Natural killer cell (primary cell): ENCODE results near the gene PCDHGA10. TPM values are rescaled to one million over a fixed set of nuclear protein-coding genes. Genes with fewer than 3 reads are reported as not detected.

Source experiments
- ATAC-seq, 3 donors: fragments of 150-1000 bp in 2 of 3; fragments of 200-7000 bp in 1 of 3; cut with Tn5 transposase; 1 replicate in 1 of 3; 2 replicates in 2 of 3; pipeline ENCODE4 v1.10.0; 2021; ENCODE audit warnings: mild to moderate bottlenecking in 2 of 3, moderate library complexity in 2 of 3
- DNase-seq, 2 donors: peaks; one replicate each; pipeline versions ENCODE4 v3.0.0 to v3.0.0-alpha.2; 2013 to 2021; ENCODE audit warnings: mixed read lengths in 1 of 2
- H3K27ac ChIP-seq: one replicate; pipeline ENCODE4 v1.5.1; 2013; ENCODE audit warnings: mild to moderate bottlenecking, low read length
- H3K27me3 ChIP-seq: one replicate; pipeline ENCODE4 v1.6.1; 2013; ENCODE audit warnings: low read length; ENCODE audit not compliant: control insufficient read depth, insufficient read depth
- H3K36me3 ChIP-seq: one replicate; pipeline ENCODE4 v1.6.1; 2013; ENCODE audit warnings: low read length; ENCODE audit not compliant: control insufficient read depth, insufficient read depth
- H3K4me1 ChIP-seq: one replicate; pipeline ENCODE4 v1.6.1; 2013; ENCODE audit warnings: low read length; ENCODE audit not compliant: control insufficient read depth, insufficient read depth
- H3K4me3 ChIP-seq: one replicate; pipeline ENCODE4 v1.5.1; 2013; ENCODE audit warnings: low read length
- H3K9me3 ChIP-seq: one replicate; pipeline ENCODE4 v1.6.1; 2013; ENCODE audit warnings: low read length; ENCODE audit not compliant: control insufficient read depth, insufficient read depth
- H3K27ac Mint-ChIP-seq, 2 donors: one replicate each; pipeline ENCODE4 v1.8.0; 2022; ENCODE audit warnings: mild to moderate bottlenecking in 2 of 2, mixed read lengths in 2 of 2, moderate library complexity in 1 of 2
- H3K27me3 Mint-ChIP-seq, 2 donors: one replicate each; pipeline ENCODE4 v1.8.0; 2022; ENCODE audit warnings: low read depth in 2 of 2, mixed read lengths in 2 of 2
- H3K36me3 Mint-ChIP-seq: one replicate; pipeline ENCODE4 v1.8.0; 2022; ENCODE audit warnings: mixed read lengths
- H3K4me1 Mint-ChIP-seq, 2 donors: one replicate each; pipeline ENCODE4 v1.8.0; 2022; ENCODE audit warnings: mixed read lengths in 2 of 2
- H3K4me3 Mint-ChIP-seq: one replicate; pipeline ENCODE4 v1.8.0; 2022; ENCODE audit warnings: mild to moderate bottlenecking, moderate library complexity, mixed read lengths
- H3K9me3 Mint-ChIP-seq, 2 donors: one replicate each; pipeline ENCODE4 v1.8.0; 2022; ENCODE audit warnings: mixed read lengths in 2 of 2
- WGBS: methylation state at CpG from one replicate; pipeline ENCODE4 v1.1.7; 2013; ENCODE audit warnings: missing lambda C conversion rate; ENCODE audit not compliant: insufficient coverage; 5-methylcytosine and 5-hydroxymethylcytosine counted together
- intact Hi-C: fragments of 100-400 bp; cut with micrococcal nuclease; formaldehyde crosslinking; loops from one replicate; pipeline ENCODE4 v1.14.2; 2022
- total RNA-seq, 4 donors: library from RNA; stranded (reverse); fragments of 120-200 nt in 1 of 4; gene quantifications; one replicate each; pipeline versions ENCODE4 v1.2.3 to v1.2.4, GENCODE V29; 2013 to 2022
- TF ChIP-seq, protein P1 (sequence below): fragments of 200-600 bp; IDR thresholded peaks from one replicate; pipeline ENCODE4 v1.8.0; 2022; ENCODE audit warnings: antibody characterized with exemption

Gene PCDHGA10
- total RNA-seq, 3 donors from 2014 or later (not counting 1 experiment from before 2014, with no cell fraction given), result 0.61 to 2.6 (median 2.1) TPM

DNA sequence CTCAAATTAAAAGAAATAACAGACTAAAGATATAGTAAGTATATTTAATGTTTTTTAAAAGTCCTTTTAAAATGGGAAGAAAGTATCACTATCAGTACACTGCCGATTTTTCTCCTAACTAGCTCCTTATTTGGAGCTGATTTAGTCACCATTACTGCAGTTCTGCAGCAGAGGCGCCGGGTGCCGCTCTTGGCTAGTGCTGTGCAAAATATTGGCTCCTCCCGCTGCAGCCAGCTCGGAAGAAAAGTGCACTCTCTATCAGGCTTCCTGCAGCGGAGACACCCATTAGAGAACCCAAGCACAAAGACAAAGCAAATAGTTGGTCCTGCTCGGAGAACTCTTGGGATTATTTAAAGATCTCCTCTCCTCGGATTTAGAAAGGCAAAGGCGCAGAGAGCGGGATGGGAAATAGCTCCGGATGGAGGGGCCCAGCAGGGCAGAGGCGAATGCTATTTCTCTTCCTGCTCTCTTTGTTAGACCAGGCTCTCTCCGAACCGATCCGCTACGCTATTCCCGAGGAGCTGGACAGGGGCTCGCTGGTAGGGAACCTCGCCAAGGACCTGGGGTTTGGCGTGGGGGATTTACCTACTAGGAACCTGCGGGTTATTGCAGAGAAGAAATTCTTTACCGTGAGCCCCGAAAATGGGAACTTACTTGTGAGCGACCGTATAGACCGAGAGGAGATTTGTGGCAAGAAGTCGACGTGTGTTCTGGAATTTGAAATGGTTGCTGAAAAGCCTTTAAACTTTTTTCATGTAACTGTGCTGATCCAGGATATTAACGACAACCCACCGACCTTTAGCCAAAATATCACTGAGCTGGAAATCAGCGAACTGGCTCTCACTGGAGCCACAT is 42.6 kb upstream of the PCDHGA10 start, which contains the start of gene PCDHGB3:
Gene PCDHGB3, plus strand, starts transcription at position 249 of the 855 bp plus-strand sequence. Its CDS starts 153 bp downstream, at position 402.
- no peaks in the 10 kb centered on the region for H3K4me1 ChIP-seq
- TF ChIP-seq, protein P1, sequence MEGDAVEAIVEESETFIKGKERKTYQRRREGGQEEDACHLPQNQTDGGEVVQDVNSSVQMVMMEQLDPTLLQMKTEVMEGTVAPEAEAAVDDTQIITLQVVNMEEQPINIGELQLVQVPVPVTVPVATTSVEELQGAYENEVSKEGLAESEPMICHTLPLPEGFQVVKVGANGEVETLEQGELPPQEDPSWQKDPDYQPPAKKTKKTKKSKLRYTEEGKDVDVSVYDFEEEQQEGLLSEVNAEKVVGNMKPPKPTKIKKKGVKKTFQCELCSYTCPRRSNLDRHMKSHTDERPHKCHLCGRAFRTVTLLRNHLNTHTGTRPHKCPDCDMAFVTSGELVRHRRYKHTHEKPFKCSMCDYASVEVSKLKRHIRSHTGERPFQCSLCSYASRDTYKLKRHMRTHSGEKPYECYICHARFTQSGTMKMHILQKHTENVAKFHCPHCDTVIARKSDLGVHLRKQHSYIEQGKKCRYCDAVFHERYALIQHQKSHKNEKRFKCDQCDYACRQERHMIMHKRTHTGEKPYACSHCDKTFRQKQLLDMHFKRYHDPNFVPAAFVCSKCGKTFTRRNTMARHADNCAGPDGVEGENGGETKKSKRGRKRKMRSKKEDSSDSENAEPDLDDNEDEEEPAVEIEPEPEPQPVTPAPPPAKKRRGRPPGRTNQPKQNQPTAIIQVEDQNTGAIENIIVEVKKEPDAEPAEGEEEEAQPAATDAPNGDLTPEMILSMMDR, result no peak
- H3K4me3 Mint-ChIP-seq, result peak within 1 kb of the TSS; percentile 82
- H3K27ac ChIP-seq, result no peak within 1 kb of the TSS
- intact Hi-C loops, result no loop called here
- DNase-seq, result peak in 1 of 2 donors; percentile 57
- H3K27ac Mint-ChIP-seq, result peak within 1 kb of the TSS in 1 of 2 donors; percentile 58
- H3K27me3 ChIP-seq, result peaks cover 62% of the 10 kb centered on the region
- H3K36me3 ChIP-seq, result no peaks in the 10 kb centered on the region
- 21% methylated on average over 32 of the region's 32 CpGs for WGBS
- peaks cover 4 to 7% of the 10 kb centered on the region in 2 donors for H3K4me1 Mint-ChIP-seq
- peaks cover 4% of the 10 kb centered on the region for H3K36me3 Mint-ChIP-seq
- peaks cover 0 to 2% of the 10 kb centered on the region in 2 donors for H3K9me3 Mint-ChIP-seq
- peak within 1 kb of the TSS; percentile 1 for H3K4me3 ChIP-seq
- H3K27me3 Mint-ChIP-seq, result peaks cover 58 to 76% of the 10 kb centered on the region in 2 donors
- peak; percentile 72 to 79 (median 77) for ATAC-seq
- peaks cover 38% of the 10 kb centered on the region for H3K9me3 ChIP-seq

DNA sequence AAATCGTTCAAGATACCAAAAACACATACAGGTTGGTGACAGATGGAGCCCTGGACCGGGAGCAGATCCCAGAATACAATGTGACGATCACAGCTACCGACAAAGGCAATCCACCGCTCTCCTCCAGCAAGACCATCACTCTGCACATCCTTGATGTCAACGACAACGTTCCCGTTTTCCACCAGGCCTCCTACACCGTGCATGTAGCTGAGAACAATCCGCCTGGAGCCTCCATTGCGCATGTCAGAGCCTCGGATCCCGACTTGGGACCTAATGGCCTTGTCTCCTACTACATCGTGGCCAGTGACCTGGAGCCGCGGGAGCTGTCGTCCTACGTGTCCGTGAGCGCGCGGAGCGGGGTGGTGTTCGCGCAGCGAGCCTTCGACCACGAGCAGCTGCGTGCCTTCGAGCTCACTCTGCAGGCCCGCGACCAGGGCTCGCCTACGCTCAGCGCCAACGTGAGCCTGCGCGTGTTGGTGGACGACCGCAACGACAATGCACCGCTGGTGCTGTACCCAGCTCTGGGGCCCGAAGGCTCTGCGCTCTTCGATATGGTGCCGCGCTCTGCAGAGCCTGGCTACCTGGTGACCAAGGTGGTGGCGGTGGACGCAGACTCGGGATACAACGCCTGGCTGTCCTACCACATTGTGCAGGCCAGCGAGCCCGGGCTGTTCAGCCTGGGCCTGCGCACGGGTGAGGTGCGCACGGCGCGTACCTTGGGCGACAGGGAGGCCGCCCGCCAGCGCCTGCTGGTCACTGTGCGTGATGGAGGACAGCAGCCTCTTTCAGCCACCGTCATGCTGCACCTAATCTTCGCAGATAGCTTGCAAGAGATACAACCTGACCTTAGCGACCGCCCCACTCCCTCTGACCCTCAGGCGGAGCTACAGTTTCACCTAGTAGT is 41.0 kb upstream of the PCDHGA10 start:
- WGBS, result 43% methylated on average over 69 of the region's 69 CpGs
- H3K27ac Mint-ChIP-seq, result no peak overlapping the region
- no peak overlapping the region for H3K27ac ChIP-seq
- H3K27me3 Mint-ChIP-seq, result peaks cover 52 to 61% of the 10 kb centered on the region in 2 donors
- H3K4me1 Mint-ChIP-seq, result peaks cover 4 to 7% of the 10 kb centered on the region in 2 donors
- no peak overlapping the region for H3K4me3 Mint-ChIP-seq
- H3K36me3 Mint-ChIP-seq, result no peaks in the 10 kb centered on the region
- H3K36me3 ChIP-seq, result no peaks in the 10 kb centered on the region
- no peaks in the 10 kb centered on the region for H3K4me1 ChIP-seq
- peaks cover 0 to 2% of the 10 kb centered on the region in 2 donors for H3K9me3 Mint-ChIP-seq
- intact Hi-C loops, result no loop called here
- no peak for ATAC-seq
- H3K27me3 ChIP-seq, result peaks cover 50% of the 10 kb centered on the region
- TF ChIP-seq, protein P1, result no peak
- no peak for DNase-seq
- no peak overlapping the region for H3K4me3 ChIP-seq
- H3K9me3 ChIP-seq, result peaks cover 39% of the 10 kb centered on the region

DNA sequence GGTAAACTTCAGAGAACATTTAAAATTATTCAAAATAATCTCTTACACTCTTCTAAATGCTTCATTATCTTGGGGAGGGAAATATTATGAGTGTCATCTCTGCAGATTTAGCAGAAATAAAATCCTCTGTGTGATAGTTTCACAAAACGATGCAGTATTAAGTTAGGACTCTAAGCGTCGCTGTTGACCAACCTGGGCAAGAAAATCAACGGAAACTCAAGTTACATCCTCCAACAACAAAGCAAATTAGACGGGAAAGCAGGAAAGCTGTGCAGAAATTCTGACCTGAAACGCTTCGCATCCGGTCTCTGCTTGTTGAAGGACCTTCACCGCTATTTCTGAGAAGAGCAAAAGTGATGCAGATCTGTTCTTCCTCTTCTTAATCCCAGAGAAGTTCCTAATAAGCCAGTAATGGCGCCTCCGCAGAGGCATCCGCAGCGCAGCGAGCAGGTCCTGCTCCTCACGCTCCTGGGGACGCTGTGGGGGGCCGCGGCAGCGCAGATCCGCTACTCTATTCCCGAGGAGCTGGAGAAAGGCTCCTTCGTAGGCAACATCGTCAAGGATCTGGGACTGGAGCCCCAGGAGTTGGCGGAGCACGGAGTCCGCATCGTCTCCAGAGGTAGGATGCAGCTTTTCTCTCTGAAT is 39.0 kb upstream of the PCDHGA10 start, which contains the start of gene PCDHGA6:
Gene PCDHGA6, plus strand, starts transcription at position 219 of the 645 bp plus-strand sequence. Its CDS starts 193 bp downstream, at position 412.
- 28% methylated on average over 27 of the region's 27 CpGs for WGBS
- Mint-ChIP-seq H3K4me1 (peaks cover 4 to 7% of the 10 kb centered on the region in 2 donors), H3K27me3 (peaks cover 46 to 62% of the 10 kb centered on the region in 2 donors), H3K9me3 (no peaks in the 10 kb centered on the region), H3K4me3 (peak within 1 kb of the TSS; percentile 7), H3K36me3 (no peaks in the 10 kb centered on the region), H3K27ac (no peak within 1 kb of the TSS)
- Histone ChIP-seq H3K4me1 (no peaks in the 10 kb centered on the region), H3K4me3 (no peak within 1 kb of the TSS), H3K27me3 (peaks cover 44% of the 10 kb centered on the region), H3K9me3 (peaks cover 42% of the 10 kb centered on the region), H3K27ac (no peak within 1 kb of the TSS), H3K36me3 (no peaks in the 10 kb centered on the region)
- intact Hi-C loops, result no loop called here
- DNase-seq (peak in 1 of 2 donors; percentile 28), ATAC-seq (no peak)
- TF ChIP-seq, protein P1, result no peak
